PFSK-1 (cell line): ENCODE measurements around the gene MYH10.

Experiments
- FOXP2 ChIP-seq: optimal IDR thresholded peaks from 2 replicates; pipeline ENCODE3; 2011; ENCODE audit warnings: borderline replicate concordance, control low read depth, inconsistent platforms; ENCODE audit not compliant: insufficient read depth; ENCODE audit errors: extremely low read length, extremely low read depth
- POLR2AphosphoS5 ChIP-seq: IDR thresholded peaks from 2 replicates; pipeline ENCODE4 v1.6.1; 2012; ENCODE audit warnings: low read depth, mild to moderate bottlenecking, control low read depth, low read length, moderate library complexity
- SIN3A ChIP-seq: IDR thresholded peaks from 2 replicates; pipeline ENCODE4 v1.6.1; 2012; ENCODE audit warnings: mild to moderate bottlenecking, low read length, moderate library complexity, borderline replicate concordance; ENCODE audit not compliant: insufficient read depth
- TAF1 ChIP-seq: IDR thresholded peaks from 2 replicates; pipeline ENCODE4 v1.6.1; 2012; ENCODE audit warnings: low read length, control low read depth, borderline replicate concordance; ENCODE audit not compliant: insufficient read depth
- TF ChIP-seq, protein P1 (sequence below), 2 experiments: IDR thresholded peaks; 2 replicates each; pipeline versions ENCODE4 v1.6.1 to v1.8.0; 2011 to 2012; ENCODE audit warnings: low read depth in 2 of 2, low read length in 2 of 2, control low read depth in 1 of 2, inconsistent platforms in 1 of 2, mild to moderate bottlenecking in 1 of 2, moderate library complexity in 1 of 2; ENCODE audit not compliant: insufficient read depth in 1 of 2

Gene MYH10

DNA sequence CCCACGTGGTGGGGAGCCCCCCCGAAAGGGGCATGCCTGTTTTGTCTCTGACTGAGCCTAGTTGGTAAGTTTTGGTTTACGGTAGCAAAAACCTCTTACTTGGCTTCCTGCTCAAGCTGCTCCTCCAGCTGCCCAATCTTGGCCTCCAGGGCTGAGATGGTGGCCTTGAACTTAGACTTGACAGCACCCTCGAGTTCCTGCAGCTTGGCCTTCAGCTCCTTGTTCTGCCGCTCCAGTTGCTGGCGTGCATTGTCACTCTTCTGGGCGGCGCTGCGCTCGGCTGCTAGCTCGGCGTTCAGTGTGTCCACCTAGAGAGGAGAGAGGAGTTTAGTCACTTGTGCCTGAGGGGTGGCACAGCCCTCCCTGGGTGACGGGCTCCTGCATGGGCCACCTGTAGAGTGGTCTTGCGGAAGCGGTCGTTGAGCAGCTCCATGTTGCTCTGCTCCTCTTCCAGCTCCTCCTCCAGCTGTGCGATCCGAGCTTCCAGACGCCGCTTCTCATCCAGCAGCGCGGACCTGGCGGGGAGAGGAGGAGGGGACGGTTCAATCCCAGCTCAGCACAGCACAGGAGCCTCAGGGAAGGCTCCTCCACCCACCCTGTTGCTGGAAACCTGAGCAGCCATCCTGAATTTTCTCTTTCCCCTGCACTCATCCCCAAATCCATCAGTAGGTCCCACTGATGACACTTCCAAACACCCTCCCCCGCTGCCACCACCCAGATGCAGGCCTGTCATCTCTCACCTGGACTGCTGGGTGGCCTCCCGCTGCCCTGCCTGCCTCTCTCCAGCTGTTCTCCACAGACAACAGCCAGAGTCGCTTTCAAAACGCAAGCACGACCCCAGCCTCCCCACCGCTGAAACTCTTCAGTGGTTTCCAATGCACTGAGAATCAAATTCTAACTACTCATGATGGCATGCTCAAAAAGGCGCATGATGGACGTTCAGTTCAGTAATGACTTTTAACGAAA, 150.2 kb downstream of the MYH10 start:
- no peak for TF ChIP-seq TAF1
- no peak for TF ChIP-seq FOXP2
- TF ChIP-seq, protein P1, sequence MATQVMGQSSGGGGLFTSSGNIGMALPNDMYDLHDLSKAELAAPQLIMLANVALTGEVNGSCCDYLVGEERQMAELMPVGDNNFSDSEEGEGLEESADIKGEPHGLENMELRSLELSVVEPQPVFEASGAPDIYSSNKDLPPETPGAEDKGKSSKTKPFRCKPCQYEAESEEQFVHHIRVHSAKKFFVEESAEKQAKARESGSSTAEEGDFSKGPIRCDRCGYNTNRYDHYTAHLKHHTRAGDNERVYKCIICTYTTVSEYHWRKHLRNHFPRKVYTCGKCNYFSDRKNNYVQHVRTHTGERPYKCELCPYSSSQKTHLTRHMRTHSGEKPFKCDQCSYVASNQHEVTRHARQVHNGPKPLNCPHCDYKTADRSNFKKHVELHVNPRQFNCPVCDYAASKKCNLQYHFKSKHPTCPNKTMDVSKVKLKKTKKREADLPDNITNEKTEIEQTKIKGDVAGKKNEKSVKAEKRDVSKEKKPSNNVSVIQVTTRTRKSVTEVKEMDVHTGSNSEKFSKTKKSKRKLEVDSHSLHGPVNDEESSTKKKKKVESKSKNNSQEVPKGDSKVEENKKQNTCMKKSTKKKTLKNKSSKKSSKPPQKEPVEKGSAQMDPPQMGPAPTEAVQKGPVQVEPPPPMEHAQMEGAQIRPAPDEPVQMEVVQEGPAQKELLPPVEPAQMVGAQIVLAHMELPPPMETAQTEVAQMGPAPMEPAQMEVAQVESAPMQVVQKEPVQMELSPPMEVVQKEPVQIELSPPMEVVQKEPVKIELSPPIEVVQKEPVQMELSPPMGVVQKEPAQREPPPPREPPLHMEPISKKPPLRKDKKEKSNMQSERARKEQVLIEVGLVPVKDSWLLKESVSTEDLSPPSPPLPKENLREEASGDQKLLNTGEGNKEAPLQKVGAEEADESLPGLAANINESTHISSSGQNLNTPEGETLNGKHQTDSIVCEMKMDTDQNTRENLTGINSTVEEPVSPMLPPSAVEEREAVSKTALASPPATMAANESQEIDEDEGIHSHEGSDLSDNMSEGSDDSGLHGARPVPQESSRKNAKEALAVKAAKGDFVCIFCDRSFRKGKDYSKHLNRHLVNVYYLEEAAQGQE (IDR thresholded peaks at IDR 0.05; ENCODE audit: insufficient read depth in 1 of 2, low read depth in 2 of 2, low read length in 2 of 2): no peak
- no peak for TF ChIP-seq SIN3A
- no peak for TF ChIP-seq POLR2AphosphoS5

DNA sequence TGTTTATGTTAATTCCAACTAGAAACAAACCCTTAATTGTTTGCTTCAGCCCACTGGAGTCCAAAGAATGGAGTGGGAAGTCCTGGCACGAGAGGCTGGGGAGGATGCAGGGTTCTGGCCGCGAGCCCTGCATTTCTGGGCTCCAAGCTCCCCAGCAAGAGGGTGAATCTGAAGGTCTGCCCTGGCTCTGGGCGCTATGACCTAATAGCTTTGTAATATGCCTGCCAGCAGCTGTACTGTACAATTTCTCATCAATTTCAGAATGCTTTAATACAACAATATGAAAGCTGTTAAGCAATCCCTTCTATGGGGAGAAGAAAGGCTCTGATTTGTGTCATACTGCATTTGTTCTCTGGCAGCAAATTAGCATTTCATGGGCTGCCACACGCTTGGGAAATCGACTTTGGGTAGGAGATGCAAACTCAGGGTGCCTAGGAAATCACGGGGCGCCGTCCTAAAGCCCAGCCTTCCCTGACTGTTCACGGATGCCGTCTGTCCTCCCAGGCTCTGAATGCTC, 151.0 kb downstream of the MYH10 start:
- no peak for TF ChIP-seq POLR2AphosphoS5
- TF ChIP-seq, protein P1 (IDR thresholded peaks at IDR 0.05; ENCODE audit: insufficient read depth in 1 of 2, low read depth in 2 of 2, low read length in 2 of 2): no peak
- no peak for TF ChIP-seq SIN3A
- no peak for TF ChIP-seq TAF1
- no peak for TF ChIP-seq FOXP2

DNA sequence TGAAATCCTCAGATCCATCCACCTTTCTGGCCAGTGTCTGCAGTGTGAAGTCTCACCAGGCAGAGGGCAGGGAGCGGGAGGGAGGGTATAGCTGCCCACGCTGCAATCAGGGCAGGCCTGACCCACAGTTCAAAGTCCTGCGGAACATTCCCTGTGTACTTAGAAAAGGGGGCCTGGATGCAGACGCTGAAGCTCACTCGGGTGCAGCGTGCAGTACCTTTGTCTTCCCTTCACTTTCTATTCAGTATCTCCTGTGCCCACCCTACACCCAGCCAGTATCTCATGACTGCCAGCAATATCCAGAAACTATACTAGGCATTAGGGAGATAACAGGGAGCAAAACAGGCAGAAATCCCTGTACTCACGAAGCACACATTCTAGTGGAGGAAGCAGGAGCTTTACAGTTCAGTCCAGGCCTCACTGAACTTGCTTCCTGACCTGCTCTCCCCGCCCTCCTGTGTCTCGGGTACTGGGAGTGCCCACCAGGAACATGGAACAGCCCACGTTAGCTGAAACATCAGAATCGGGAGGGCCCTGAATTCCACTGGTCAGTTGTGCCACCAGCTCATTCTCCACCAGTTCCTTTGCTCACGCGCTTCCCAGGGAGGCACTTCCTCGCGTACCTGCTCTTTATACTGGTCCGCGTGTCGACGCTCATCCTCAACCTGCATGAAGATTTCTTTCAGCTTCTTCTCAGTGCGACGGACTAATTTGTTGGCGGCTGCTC, 152.6 kb downstream of the MYH10 start:
- TF ChIP-seq, protein P1 (IDR thresholded peaks at IDR 0.05; ENCODE audit: insufficient read depth in 1 of 2, low read depth in 2 of 2, low read length in 2 of 2): no peak
- TF ChIP-seq POLR2AphosphoS5 (no peak), FOXP2 (no peak), TAF1 (no peak), SIN3A (no peak)

DNA sequence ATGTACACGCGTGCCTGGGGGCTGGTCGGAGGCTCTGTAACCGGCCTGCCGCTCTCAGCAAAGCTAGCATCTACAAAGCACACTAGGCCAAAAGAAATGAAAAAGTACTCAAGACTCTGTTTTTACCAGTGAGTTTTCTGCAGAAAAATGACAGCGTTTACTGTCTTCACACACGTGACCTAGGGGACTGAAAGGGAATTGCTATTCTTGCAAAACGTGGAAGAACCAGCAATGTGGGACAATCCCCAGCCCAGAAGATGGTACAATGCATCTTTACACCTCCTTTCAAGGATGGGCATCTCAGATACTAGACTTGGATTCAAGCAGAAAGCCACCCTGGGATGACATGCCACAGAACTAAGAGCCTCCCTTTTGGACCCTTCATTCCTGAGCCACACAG, 153.4 kb downstream of the MYH10 start:
- TF ChIP-seq SIN3A (no peak), TAF1 (no peak), FOXP2 (no peak)
- TF ChIP-seq, protein P1 (IDR thresholded peaks at IDR 0.05; ENCODE audit: insufficient read depth in 1 of 2, low read depth in 2 of 2, low read length in 2 of 2): no peak
